Measurements from ENCODE around the gene PTPRJ. TPM values are rescaled to one million over a fixed set of nuclear protein-coding genes. Genes with fewer than 3 reads are reported as not detected.
A peak's percentile ranks its signal among the peaks of the same experiment; 100 is the strongest.

Gene PTPRJ
- total RNA-seq, 1 experiment from 2014 or later = 19.8 TPM

GRCh38 chr11:48150213-48150612, 169.9 kb downstream of the PTPRJ start:
- Histone ChIP-seq H3K4me3 (no peak overlapping the region), H3K4me1 (replicated peaks) (peaks cover 14% of the 10 kb centered on the region), H3K9me3 (replicated peaks) (peaks cover 11% of the 10 kb centered on the region), H3K27ac (no peak overlapping the region), H3K27me3 (replicated peaks) (no peaks in the 10 kb centered on the region), H3K36me3 (peaks cover 72% of the 10 kb centered on the region)
- no peak for DNase-seq (ENCODE audit: low read depth in 1 of 2, low spot score in 2 of 2)

GRCh38 chr11:48154151-48154550, 173.8 kb downstream of the PTPRJ start:
- peak in 1 of 2 experiments; percentile 19 for DNase-seq (ENCODE audit: low read depth in 1 of 2, low spot score in 2 of 2)
- peaks cover 14% of the 10 kb centered on the region for H3K4me1 ChIP-seq (replicated peaks)
- H3K27me3 ChIP-seq (replicated peaks) = no peaks in the 10 kb centered on the region
- H3K27ac ChIP-seq = peak overlapping the region; percentile 25
- H3K4me3 ChIP-seq = no peak overlapping the region
- peaks cover 77% of the 10 kb centered on the region for H3K36me3 ChIP-seq
- H3K9me3 ChIP-seq (replicated peaks) = peaks cover 11% of the 10 kb centered on the region

GRCh38 chr11:48161951-48162884, 181.9 kb downstream of the PTPRJ start:
- Histone ChIP-seq H3K9me3 (replicated peaks) (no peaks in the 10 kb centered on the region), H3K4me3 (no peak overlapping the region), H3K27me3 (replicated peaks) (no peaks in the 10 kb centered on the region), H3K36me3 (peaks cover 46% of the 10 kb centered on the region), H3K27ac (no peak overlapping the region), H3K4me1 (replicated peaks) (no peaks in the 10 kb centered on the region)
- no peak for DNase-seq (ENCODE audit: low read depth in 1 of 2, low spot score in 2 of 2)

- Histone ChIP-seq H3K4me1 (replicated peaks) (no peaks in the 10 kb centered on the region), H3K36me3 (peaks cover 43% of the 10 kb centered on the region), H3K27me3 (replicated peaks) (no peaks in the 10 kb centered on the region), H3K9me3 (replicated peaks) (no peaks in the 10 kb centered on the region), H3K4me3 (no peak overlapping the region), H3K27ac (no peak overlapping the region)
- DNase-seq (ENCODE audit: low read depth in 1 of 2, low spot score in 2 of 2) = no peak
Measured at GRCh38 chr11:48162885-48163268, 182.5 kb downstream of the PTPRJ start.

GRCh38 chr11:48163360-48164100, 183.2 kb downstream of the PTPRJ start:
- Histone ChIP-seq H3K27ac (no peak overlapping the region), H3K36me3 (peaks cover 42% of the 10 kb centered on the region), H3K9me3 (replicated peaks) (no peaks in the 10 kb centered on the region), H3K4me3 (no peak overlapping the region), H3K27me3 (replicated peaks) (no peaks in the 10 kb centered on the region), H3K4me1 (replicated peaks) (no peaks in the 10 kb centered on the region)
- no peak for DNase-seq (ENCODE audit: low read depth in 1 of 2, low spot score in 2 of 2)

- no peaks in the 10 kb centered on the region for H3K9me3 ChIP-seq (replicated peaks)
- no peak overlapping the region for H3K4me3 ChIP-seq
- no peaks in the 10 kb centered on the region for H3K27me3 ChIP-seq (replicated peaks)
- H3K36me3 ChIP-seq = peaks cover 42% of the 10 kb centered on the region
- no peak overlapping the region for H3K27ac ChIP-seq
- no peak for DNase-seq (ENCODE audit: low read depth in 1 of 2, low spot score in 2 of 2)
- H3K4me1 ChIP-seq (replicated peaks) = peaks cover 4% of the 10 kb centered on the region
Measured at GRCh38 chr11:48164836-48165235, 184.5 kb downstream of the PTPRJ start.

GRCh38 chr11:48165426-48165825, 185.1 kb downstream of the PTPRJ start:
- Histone ChIP-seq H3K36me3 (peaks cover 36% of the 10 kb centered on the region), H3K9me3 (replicated peaks) (no peaks in the 10 kb centered on the region), H3K27me3 (replicated peaks) (no peaks in the 10 kb centered on the region), H3K27ac (no peak overlapping the region), H3K4me1 (replicated peaks) (peaks cover 8% of the 10 kb centered on the region), H3K4me3 (no peak overlapping the region)
- no peak for DNase-seq (ENCODE audit: low read depth in 1 of 2, low spot score in 2 of 2)

- Histone ChIP-seq H3K9me3 (replicated peaks) (no peaks in the 10 kb centered on the region), H3K27ac (no peak overlapping the region), H3K4me3 (no peak overlapping the region), H3K4me1 (replicated peaks) (peaks cover 12% of the 10 kb centered on the region), H3K36me3 (peaks cover 34% of the 10 kb centered on the region), H3K27me3 (replicated peaks) (no peaks in the 10 kb centered on the region)
- no peak for DNase-seq (ENCODE audit: low read depth in 1 of 2, low spot score in 2 of 2)
Measured at GRCh38 chr11:48167380-48167779, 187.0 kb downstream of the PTPRJ start.

GRCh38 chr11:48168815-48169214, 188.5 kb downstream of the PTPRJ start:
- no peak overlapping the region for H3K27ac ChIP-seq
- peaks cover 31% of the 10 kb centered on the region for H3K36me3 ChIP-seq
- no peak overlapping the region for H3K4me3 ChIP-seq
- H3K27me3 ChIP-seq (replicated peaks) = no peaks in the 10 kb centered on the region
- no peak for DNase-seq (ENCODE audit: low read depth in 1 of 2, low spot score in 2 of 2)
- peaks cover 12% of the 10 kb centered on the region for H3K4me1 ChIP-seq (replicated peaks)
- H3K9me3 ChIP-seq (replicated peaks) = no peaks in the 10 kb centered on the region

GRCh38 chr11:48169259-48169658, 188.9 kb downstream of the PTPRJ start:
- Histone ChIP-seq H3K36me3 (peaks cover 26% of the 10 kb centered on the region), H3K4me3 (no peak overlapping the region), H3K27me3 (replicated peaks) (no peaks in the 10 kb centered on the region), H3K9me3 (replicated peaks) (no peaks in the 10 kb centered on the region), H3K4me1 (replicated peaks) (peaks cover 12% of the 10 kb centered on the region), H3K27ac (no peak overlapping the region)
- DNase-seq (ENCODE audit: low read depth in 1 of 2, low spot score in 2 of 2) = no peak

- H3K4me1 ChIP-seq (replicated peaks) = peaks cover 12% of the 10 kb centered on the region
- no peak for DNase-seq (ENCODE audit: low read depth in 1 of 2, low spot score in 2 of 2)
Measured at GRCh38 chr11:48169717-48170116, 189.4 kb downstream of the PTPRJ start.

GRCh38 chr11:48170241-48171233, 190.2 kb downstream of the PTPRJ start:
- Histone ChIP-seq H3K4me1 (replicated peaks) (peaks cover 12% of the 10 kb centered on the region), H3K4me3 (no peak overlapping the region), H3K9me3 (replicated peaks) (no peaks in the 10 kb centered on the region), H3K27me3 (replicated peaks) (no peaks in the 10 kb centered on the region), H3K36me3 (peaks cover 18% of the 10 kb centered on the region), H3K27ac (no peak overlapping the region)
- no peak for DNase-seq (ENCODE audit: low read depth in 1 of 2, low spot score in 2 of 2)

More at GRCh38 chr11:48169717-48170116, 189.4 kb downstream of the PTPRJ start:
- Histone ChIP-seq H3K4me3 (no peak overlapping the region), H3K9me3 (replicated peaks) (no peaks in the 10 kb centered on the region), H3K27me3 (replicated peaks) (no peaks in the 10 kb centered on the region), H3K36me3 (peaks cover 23% of the 10 kb centered on the region), H3K27ac (no peak overlapping the region)

Data from SJSA1 (cell line).